Right atrium auricular region (tissue), 2 donors: ENCODE results near the gene BCL2L2. TPM values are rescaled to one million over a fixed set of nuclear protein-coding genes. Genes with fewer than 3 reads are reported as not detected.
"Not testable (repeated sequence)": the region's sequence is repeated elsewhere in the genome, so short reads cannot be mapped to it uniquely, and the experiment has no call there.

Source experiments
- DNase-seq: peaks from one replicate; pipeline ENCODE4 v3.0.0-alpha.2; 2019; ENCODE audit warnings: low spot score
- H3K27ac ChIP-seq, 2 donors: fragments of 200-600 bp; sonication (generic); 1 replicate in 1 of 2; 2 replicates in 1 of 2; pipeline ENCODE4 v1.5.1; 2016 to 2019
- H3K27me3 ChIP-seq, 2 donors: fragments of 200-600 bp; sonication (generic); one replicate each; pipeline versions ENCODE4 v1.5.1 to v1.6.0; 2017 to 2019
- H3K36me3 ChIP-seq: fragments of 200-600 bp; sonication (generic); one replicate; pipeline ENCODE4 v1.5.1; 2016
- H3K4me1 ChIP-seq, 2 donors: fragments of 200-600 bp; sonication (generic); one replicate each; pipeline versions ENCODE4 v1.5.1 to v1.6.0; 2017 to 2019
- H3K4me3 ChIP-seq, 2 donors: fragments of 200-600 bp; sonication (generic); 1 replicate in 1 of 2; 2 replicates in 1 of 2; pipeline ENCODE4 v1.5.1; 2017 to 2019; ENCODE audit warnings: mild to moderate bottlenecking in 1 of 2, moderate library complexity in 1 of 2
- H3K9me3 ChIP-seq, 2 donors: fragments of 200-600 bp; sonication (generic); one replicate each; pipeline ENCODE4 v1.5.1; 2019
- CTCF ChIP-seq, 2 donors: fragments of 200-600 bp; sonication (generic); IDR thresholded peaks; one replicate each; pipeline ENCODE4 v1.5.1; 2019; ENCODE audit warnings: antibody characterized with exemption in 2 of 2
- total RNA-seq, 2 donors: library from RNA; depleted of rRNA; stranded (reverse); fragments of >200 nt; gene quantifications; one replicate each; pipeline ENCODE4 v1.1.0, GENCODE V29; 2016

Gene BCL2L2
- total RNA-seq, 2 donors from 2014 or later = 26.8 to 36.3 TPM

GRCh38 chr14:23322568-23323517 lies 16.2 kb downstream of the BCL2L2 start:
- H3K27ac ChIP-seq = peak overlapping the region; percentile 86 to 97
- no peak for TF ChIP-seq CTCF (IDR thresholded peaks at IDR 0.05)
- DNase-seq = peak; percentile 23
- no peaks in the 10 kb centered on the region for H3K9me3 ChIP-seq
- peaks cover 0 to 29% of the 10 kb centered on the region in 2 donors for H3K4me1 ChIP-seq
- H3K4me3 ChIP-seq = peak overlapping the region; percentile 74 to 92
- H3K36me3 ChIP-seq = peaks cover 34% of the 10 kb centered on the region
- no peaks in the 10 kb centered on the region for H3K27me3 ChIP-seq

- TF ChIP-seq CTCF (IDR thresholded peaks at IDR 0.05) = no peak
Observed at GRCh38 chr14:23323838-23324454, 17.3 kb downstream of the BCL2L2 start.

GRCh38 chr14:23324455-23324846 lies 17.8 kb downstream of the BCL2L2 start:
- TF ChIP-seq CTCF (IDR thresholded peaks at IDR 0.05) = no peak
- Histone ChIP-seq H3K36me3 (peaks cover 34% of the 10 kb centered on the region), H3K4me3 (no peak overlapping the region), H3K9me3 (no peaks in the 10 kb centered on the region), H3K27me3 (no peaks in the 10 kb centered on the region), H3K27ac (no peak overlapping the region), H3K4me1 (peaks cover 0 to 29% of the 10 kb centered on the region in 2 donors)
- DNase-seq = peak; percentile 40

More at GRCh38 chr14:23323838-23324454, 17.3 kb downstream of the BCL2L2 start:
- DNase-seq = peak; percentile 52
- Histone ChIP-seq H3K36me3 (peaks cover 34% of the 10 kb centered on the region), H3K27me3 (no peaks in the 10 kb centered on the region), H3K4me3 (no peak overlapping the region), H3K9me3 (no peaks in the 10 kb centered on the region), H3K4me1 (peaks cover 0 to 29% of the 10 kb centered on the region in 2 donors), H3K27ac (no peak overlapping the region)

- H3K36me3 ChIP-seq = peaks cover 34% of the 10 kb centered on the region
- no peaks in the 10 kb centered on the region for H3K27me3 ChIP-seq
- no peak overlapping the region for H3K4me3 ChIP-seq
- H3K4me1 ChIP-seq = peaks cover 0 to 29% of the 10 kb centered on the region in 2 donors
- H3K27ac ChIP-seq = no peak overlapping the region
- no peaks in the 10 kb centered on the region for H3K9me3 ChIP-seq
- DNase-seq = peak; percentile 44
- no peak for TF ChIP-seq CTCF (IDR thresholded peaks at IDR 0.05)
Observed at GRCh38 chr14:23324993-23325392, 18.4 kb downstream of the BCL2L2 start.

- H3K4me3 ChIP-seq, H3K9me3 ChIP-seq, H3K27ac ChIP-seq, H3K27me3 ChIP-seq: not testable (repeated sequence)
- Histone ChIP-seq H3K4me1 (peaks cover 0 to 24% of the 10 kb centered on the region in 2 donors), H3K36me3 (peaks cover 34% of the 10 kb centered on the region)
- DNase-seq = peak; percentile 42
Observed at GRCh38 chr14:23325746-23326145, 19.1 kb downstream of the BCL2L2 start.
